NCI-H187 treated with DMSO at 0.1 percent for 48 hours (cell line): Measurements from ENCODE around the gene DDX39A.
"Not testable (repeated sequence)": the region's sequence is repeated elsewhere in the genome, so short reads cannot be mapped to it uniquely, and the experiment has no call there.

Experiments used
- DNase-seq: peaks from one replicate; lab custom pipeline; 2025; lab: John Stamatoyannopoulos, UW

Gene DDX39A

DNA sequence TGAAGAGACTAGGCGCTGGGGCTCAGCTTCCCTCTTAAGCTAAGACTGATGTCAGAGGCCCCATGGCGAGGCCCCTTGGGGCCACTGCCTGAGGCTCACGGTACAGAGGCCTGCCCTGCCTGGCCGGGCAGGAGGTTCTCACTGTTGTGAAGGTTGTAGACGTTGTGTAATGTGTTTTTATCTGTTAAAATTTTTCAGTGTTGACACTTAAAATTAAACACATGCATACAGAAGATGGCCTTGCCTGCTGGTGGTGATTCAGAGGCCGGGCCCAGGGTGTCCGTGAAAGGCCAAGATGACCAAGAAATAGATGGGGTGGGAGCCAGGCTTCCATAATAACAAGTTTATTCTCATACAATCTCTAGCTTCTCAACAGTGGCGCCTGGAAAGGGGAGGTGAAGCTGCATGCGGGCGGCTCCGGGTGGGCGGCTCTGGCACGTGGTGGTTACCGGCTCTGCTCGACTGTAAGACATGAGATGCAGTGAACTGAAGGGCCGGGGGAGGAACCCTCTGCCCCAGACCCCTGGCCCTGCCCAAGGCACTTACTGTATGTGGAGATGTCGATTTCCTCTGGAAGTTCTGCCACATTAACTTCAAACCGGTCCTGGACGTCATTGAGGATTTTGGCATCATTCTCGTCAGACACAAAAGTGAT is 10.5 kb downstream of the DDX39A start:
- no peak for DNase-seq

DNA sequence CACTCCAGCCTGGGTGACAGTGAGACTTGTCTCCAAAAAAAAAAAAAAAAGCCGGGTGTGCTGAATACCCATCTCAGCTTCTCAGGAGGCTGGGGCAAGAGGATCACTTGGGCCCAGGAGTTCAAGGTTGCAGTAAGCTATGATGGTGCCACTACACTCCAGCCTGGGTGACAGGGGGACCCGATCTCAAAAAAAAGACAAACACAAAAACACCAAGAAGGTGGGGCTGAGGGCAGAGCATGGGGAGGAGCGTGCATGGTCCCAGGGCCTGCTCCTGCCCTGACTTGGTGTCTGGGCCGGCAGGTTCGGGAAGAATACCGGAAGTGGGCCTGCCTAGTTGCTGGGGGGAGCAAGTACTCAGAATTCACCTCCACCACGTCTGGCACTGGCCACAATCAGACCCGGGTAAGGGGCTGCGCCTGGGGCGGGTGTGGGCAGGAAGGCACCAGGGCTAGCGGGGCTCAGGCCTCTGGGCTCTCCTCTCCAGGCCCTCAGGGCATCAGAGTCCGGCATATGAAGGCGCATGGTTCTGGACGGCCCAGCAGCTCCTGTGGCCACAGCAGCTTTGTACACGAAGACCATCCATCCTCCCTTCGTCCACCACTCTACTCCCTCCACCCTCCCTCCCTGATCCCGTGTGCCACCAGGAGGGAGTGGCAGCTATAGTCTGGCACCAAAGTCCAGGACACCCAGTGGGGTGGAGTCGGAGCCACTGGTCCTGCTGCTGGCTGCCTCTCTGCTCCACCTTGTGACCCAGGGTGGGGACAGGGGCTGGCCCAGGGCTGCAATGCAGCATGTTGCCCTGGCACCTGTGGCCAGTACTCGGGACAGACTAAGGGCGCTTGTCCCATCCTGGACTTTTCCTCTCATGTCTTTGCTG is 11.3 kb downstream of the DDX39A start:
- no peak for DNase-seq

DNA sequence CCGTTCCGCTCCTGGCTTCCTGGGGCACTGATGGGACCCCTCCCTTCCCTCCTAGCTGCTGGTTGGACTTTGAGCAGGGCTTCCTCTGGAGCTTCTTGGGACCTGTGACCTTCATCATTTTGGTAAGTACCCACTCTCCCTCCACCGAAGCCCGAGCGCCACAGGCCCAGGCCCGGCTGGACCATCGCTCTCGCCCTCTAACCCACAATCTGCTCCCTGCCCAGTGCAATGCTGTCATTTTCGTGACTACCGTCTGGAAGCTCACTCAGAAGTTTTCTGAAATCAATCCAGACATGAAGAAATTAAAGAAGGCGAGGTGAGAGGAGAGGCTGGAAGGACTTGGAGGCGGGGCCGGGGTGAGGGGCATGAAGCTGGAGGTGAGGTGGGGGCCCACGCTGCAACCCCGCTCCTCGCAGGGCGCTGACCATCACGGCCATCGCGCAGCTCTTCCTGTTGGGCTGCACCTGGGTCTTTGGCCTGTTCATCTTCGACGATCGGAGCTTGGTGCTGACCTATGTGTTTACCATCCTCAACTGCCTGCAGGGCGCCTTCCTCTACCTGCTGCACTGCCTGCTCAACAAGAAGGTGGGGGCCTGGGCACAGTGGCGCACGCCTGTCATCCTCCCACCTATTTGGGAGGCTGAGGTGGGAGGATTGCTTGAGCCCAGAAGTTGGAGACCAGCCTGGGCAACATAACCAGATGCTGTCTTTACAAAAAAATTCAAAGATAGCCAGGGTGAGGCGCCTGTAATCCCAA is 12.3 kb downstream of the DDX39A start:
- no peak for DNase-seq

DNA sequence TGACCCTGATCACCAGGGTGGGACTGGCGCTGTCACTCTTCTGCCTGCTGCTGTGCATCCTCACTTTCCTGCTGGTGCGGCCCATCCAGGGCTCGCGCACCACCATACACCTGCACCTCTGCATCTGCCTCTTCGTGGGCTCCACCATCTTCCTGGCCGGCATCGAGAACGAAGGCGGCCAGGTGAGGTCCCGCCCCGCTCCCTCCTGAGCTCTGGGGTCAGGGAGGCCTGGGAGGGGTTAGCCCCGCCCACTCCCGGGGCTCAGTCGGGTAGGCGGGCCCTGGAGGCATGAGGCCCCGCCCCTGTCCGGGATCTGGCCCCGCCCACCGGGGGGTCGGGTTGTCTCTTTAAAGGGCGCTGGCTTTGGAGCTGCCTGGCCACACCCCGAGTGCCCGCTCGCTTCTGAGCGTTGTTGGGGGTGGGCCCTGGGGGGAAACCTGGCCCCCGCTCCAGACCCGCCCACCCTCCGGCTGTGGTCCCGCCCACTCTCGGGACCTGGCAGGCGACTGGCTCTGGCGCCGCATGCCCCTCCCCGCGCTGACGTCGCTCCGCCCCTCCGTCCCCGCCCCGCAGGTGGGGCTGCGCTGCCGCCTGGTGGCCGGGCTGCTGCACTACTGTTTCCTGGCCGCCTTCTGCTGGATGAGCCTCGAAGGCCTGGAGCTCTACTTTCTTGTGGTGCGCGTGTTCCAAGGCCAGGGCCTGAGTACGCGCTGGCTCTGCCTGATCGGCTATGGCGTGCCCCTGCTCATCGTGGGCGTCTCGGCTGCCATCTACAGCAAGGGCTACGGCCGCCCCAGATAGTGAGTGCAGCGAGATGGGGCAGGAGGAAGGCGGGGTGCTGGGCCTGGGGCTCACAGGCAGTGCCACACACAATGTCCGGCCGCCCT is 13.1 kb downstream of the DDX39A start:
- DNase-seq: no peak

DNA sequence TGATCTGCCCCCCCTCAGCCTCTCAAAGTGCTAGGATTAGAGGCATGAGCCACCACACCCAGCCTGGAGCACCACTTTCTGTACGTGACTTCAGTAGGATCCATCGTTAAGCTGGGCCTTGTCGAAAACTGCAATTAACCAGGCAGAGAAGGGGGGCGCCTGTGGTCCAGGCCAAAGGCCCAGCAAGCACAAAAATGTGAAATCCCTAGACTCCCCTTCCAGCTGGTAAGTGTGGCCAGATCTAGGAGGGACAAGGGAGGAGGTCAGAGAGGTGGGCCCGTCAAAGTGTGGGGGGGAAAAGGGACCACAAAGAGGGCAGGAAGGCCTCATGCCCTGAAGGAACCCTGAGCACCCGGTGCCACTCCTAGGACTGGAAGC is 13.8 kb downstream of the DDX39A start:
- DNase-seq: no peak

DNA sequence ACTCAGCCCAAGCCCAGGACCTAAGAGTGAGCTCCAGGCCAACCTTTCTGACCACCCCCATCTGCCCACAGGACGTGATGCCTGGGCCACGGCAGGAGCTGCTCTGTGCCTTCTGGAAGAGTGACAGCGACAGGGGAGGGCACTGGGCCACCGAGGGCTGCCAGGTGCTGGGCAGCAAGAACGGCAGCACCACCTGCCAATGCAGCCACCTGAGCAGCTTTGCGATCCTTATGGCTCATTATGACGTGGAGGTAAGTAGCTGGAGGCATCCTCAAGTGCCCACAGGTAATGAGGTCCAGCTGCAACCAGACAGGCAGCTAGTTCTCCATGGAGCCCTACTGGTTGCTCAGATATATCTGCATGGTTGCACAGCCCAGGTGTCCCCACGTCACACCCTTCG is 14.8 kb downstream of the DDX39A start:
- peak; percentile 62 for DNase-seq

DNA sequence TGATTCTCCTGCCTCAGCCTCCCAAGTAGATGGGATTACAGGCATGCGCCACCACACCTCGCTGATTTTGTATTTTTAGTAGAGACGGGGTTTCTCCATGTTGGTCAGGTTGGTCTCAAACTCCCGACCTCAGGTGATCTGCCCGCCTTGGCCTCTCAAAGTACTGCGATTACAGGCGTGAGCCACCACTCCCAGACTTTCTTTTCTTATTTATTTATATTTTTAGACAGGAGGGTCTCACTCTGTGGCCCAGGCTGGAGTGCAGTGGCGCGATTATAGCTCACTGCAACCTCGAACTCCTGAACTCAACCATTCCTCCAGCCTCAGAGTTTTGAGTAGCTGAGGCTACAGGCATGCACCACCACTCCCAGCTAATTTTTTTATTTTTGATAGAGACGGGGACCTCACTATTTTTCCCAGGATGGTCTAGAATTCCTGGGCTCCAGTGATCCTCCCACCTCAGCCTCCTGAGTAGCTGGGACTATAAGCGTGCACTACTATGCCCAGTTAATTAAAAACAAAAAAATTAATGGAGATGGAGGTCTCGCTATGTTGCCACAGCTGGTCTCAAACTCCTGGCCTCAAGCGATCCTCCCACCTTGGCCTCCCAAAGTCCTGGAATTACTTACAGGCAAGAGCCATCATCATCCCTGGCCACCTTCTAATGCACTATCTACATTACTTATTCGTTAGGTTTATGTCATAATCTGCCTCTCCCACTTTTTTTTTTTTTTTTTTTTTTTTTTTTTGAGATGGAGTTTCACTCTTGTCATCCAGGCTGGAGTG is 15.8 kb downstream of the DDX39A start:
- not testable (repeated sequence) for DNase-seq

DNA sequence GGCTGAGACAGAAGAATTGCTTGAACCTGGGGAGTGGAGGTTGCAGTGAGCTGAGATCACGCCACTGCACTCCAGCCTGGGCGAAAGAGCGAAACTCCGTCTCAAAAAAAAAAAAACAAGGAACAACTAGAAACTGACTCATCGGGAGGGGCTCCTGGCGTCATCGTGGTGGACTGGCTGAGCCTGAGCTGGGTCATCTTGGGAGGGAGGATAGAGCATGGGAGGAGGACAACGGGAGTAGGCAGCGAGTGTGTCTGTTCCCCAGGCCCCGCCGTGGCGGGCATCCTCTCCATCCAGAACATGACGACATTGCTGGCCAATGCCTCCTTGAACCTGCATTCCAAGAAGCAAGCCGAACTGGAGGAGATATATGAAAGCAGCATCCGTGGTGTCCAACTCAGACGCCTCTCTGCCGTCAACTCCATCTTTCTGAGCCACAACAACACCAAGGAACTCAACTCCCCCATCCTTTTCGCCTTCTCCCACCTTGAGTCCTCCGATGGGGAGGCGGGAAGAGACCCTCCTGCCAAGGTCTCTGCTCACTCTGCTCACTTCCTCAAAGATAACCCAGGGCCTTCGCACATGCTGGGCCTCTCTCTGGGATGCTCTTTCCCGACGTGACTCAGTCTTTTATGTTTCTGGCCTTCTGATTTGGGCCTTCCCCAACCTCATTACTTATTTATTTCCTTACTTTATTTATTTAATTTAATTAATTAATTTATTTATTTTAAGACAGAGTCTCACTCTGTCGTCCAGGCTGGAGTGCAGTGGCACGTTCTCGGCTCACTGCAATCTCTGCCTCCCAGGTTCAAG is 16.6 kb downstream of the DDX39A start:
- DNase-seq: no peak

DNA sequence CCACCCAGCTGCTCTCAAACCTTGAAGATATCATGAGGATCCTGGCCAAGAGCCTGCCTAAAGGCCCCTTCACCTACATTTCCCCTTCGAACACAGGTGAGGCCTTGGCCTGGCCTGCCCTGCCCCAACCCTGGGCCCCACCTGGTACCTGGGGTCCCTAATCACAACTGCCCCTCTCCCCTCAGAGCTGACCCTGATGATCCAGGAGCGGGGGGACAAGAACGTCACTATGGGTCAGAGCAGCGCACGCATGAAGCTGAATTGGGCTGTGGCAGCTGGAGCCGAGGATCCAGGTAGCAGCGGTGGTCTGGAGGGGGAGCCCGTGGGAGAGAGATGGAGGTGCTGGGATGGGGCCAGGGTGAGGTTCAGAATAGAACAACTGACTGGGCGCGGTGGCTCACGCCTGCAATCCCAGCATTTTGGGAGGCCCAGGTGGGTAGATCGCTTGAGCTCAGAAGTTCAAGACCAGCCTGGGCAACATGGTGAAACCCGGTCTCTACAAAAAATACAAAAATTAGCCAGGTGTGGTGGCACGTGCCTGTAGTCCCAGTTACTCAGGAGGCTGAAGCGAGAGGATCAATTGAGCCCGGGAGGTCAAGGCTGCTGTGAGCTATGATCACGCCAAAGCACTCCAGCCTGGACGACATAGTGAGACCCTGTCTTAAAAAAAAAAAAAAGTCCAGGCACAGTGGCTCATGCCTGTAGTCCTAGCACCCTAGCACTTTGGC is 17.5 kb downstream of the DDX39A start:
- no peak for DNase-seq

DNA sequence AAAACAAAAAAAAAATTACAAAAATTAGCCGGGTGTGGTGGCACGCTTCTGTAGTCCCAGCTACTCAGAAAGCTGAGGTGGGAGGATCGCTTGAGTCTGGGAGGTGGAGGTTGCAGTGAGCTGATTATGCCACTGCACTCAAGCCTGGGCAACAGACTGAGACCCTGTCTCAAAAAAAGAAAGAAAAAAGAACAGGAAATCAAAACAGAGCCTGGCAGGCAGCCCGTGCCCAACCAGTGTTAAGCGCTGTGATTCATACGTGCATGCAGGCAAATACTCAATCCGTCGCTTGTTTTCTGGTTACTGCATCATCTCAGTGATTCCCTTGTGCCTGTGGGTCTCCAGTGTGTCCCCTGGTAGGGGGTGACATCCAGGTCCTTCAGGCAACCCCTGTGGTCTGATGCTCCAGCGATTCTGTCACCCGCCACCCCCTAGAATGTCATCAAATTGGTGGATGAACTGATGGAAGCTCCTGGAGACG is 18.1 kb downstream of the DDX39A start:
- DNase-seq: no peak

DNA sequence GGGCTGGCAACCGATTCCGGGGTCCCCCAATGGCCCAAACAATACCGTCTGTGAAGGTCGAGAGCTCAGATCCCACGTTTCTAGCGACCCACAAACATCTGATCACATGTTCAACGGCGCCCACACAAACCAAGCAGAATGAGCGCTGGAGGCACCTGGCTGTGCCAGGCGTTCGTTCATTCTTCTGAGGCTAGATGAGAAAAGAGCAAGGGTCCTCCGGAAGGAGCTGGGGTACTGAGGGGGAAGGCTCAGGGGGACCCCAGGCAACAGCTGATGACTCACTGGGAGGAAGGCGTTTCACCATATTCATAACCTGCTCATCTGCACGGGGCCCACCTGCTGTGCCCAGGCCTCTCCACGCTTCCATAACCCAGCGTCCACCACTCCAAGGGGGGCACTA is 22.0 kb downstream of the DDX39A start:
- DNase-seq: not testable (repeated sequence)

DNA sequence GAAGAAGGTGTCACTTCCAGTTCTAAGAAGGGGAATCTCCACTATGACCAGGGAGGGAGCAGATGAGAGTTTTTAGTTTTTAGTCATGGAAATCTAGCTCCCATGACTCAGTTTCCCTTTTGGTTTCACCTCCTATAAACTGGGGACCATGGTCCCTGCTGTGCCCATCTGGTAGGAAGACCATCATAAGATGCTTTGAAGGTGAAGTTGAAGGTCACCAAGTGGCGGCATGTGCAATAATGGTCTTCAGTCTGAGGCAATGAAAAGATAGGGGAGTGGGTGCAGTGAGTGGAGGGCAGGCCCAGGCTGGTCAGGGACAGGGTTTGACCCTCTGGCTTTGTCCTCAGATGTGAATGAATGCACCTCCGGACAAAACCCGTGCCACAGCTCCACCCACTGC is 22.4 kb downstream of the DDX39A start:
- not testable (repeated sequence) for DNase-seq

DNA sequence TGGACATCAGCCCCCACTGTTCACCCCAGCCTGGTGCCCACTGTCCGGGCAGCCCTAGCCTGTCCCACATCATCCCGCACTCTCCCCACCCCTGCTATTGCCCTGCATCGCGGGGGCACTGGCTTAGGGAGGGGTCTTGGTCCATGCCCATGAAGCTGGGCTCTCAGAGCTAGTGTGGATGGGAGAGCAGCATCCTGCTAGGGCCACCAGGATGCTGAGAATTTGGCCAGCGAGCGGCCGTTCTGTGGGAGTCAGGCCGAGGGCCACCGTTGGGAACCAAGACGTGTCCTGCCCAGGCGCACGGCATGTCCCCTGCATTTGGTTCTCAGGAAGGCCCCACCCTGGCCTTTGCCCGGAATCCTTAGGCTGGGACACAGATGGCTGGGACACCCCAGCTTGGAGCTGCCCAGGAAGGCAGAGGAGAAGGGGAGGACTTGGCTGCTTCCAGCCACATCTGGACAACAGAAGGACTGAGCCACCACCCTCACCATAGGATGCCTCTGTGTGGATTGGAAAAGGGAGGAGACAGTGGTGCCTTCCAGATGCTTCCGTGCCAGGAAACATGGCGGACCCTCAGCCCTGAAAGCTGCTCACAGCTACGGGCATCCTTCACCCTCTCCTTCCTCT is 23.3 kb downstream of the DDX39A start:
- no peak for DNase-seq

DNA sequence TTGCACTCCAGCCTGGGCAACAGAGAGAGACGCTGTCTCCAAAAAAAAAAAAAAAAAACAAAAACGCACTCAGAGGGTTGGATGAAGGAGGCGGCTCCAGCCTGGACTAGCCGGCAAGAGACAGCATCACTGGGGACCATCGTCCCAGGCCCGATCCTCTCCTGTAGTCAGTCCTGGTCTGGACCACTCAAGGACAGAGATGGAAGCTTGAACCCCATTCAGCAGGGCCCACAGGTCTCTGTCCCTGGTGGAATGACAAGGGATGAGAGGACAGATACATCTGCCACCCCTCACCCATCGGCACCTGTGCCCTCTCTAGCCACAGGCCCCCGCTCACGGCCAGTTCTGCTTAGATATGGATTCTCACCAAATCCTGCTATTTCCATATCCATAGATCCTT is 23.9 kb downstream of the DDX39A start:
- DNase-seq: no peak

DNA sequence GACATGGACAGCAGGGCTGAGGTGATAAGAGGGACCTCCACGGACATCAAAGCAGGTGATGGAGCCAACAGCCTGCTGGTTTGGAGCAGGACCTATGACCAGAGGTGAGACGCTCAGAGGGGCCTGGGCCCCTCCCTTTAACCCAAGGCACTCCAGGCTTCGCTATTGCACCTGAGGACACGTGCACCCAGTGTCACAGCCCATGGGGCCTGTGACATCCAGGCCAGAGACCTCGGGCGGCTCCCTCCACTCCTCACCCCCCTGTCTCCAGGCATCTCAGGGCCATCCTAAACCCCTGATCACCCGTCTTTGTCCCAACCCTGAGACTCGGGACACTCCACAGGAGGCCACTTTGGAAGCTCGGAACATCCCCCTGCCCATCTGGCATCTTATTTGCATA is 25.0 kb downstream of the DDX39A start:
- DNase-seq: no peak

DNA sequence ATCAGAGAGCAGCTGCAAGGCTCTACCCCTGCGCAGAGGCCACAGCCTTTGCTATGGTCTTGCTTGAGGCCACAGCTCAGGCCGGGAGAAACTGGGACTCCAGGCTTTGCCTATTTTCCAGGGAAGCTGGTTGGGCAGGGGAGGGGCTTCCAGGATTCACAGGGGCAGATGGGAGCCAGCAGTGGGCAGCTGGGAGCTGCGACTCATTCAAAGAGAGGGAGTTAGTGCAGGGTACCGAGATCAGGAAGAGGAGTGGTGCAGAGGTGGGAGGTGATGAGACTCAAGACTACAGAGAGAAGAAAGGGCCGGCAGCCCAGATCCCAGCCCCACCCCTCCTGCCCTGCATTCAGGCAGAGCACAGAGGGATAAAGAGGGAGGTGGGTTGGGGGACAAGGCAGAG is 25.8 kb downstream of the DDX39A start:
- no peak for DNase-seq

DNA sequence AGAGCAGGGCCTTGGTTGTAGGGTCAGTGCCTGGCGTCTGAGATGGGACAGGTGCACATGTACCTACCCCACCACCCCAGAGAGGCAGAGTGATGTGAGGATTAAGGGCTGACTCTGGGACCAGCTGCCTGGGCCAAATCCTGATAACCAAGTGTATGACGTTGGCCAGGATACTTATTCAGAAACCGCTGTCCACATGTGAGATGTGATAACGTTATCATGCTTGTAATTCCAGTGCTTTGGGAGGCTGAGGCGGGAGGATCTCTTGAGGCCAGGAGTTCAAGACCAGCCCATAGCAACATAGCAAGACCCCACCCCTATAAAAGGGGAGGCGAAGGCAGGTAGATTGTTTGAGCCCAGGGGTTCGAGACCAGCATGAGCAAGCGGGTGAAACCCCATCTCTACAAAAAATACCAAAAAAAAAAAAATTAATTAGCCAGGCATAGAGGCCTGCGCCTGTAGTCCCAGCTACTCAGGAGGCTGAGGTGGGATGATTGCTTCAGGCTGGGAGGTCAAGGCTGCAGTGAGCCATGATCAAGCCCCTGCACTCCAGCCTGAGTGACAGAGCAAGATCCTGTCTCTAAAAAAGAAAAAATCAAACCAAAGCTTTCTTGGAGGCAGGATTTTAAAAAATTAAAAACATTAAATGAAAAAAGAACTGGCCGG is 27.9 kb downstream of the DDX39A start:
- DNase-seq: no peak

DNA sequence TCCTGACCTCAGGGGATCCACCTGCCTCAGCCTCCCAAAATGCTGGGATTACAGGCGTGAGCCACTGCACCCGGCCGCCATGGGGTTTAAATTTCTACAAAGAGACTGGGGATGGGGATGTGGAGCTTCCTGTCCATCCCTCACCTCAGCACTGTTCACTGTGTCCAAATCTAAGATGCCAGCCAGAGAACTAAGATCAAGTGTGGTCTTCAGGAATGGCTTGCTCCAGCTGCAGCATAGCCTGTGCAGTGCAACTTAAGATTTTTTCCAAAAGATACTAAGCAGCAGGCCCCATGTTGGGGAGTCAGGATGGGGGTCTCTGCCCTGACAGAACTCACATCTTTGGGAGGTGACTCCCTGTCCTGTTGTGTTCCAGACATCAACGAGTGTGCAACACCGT is 28.6 kb downstream of the DDX39A start:
- DNase-seq: no peak
